HG03457 (cell line): ENCODE data around the gene ZC3H12A.
"Not testable (repeated sequence)": the region's sequence is repeated elsewhere in the genome, so short reads cannot be mapped to it uniquely, and the experiment has no call there.

Experiments used
- ATAC-seq: cut with Tn5 transposase; IDR thresholded peaks from one replicate; pipeline ENCODE4 v1.9.1; 2021; ENCODE audit warnings: moderate number of reproducible peaks; ENCODE audit not compliant: unreplicated experiment

Gene ZC3H12A

DNA sequence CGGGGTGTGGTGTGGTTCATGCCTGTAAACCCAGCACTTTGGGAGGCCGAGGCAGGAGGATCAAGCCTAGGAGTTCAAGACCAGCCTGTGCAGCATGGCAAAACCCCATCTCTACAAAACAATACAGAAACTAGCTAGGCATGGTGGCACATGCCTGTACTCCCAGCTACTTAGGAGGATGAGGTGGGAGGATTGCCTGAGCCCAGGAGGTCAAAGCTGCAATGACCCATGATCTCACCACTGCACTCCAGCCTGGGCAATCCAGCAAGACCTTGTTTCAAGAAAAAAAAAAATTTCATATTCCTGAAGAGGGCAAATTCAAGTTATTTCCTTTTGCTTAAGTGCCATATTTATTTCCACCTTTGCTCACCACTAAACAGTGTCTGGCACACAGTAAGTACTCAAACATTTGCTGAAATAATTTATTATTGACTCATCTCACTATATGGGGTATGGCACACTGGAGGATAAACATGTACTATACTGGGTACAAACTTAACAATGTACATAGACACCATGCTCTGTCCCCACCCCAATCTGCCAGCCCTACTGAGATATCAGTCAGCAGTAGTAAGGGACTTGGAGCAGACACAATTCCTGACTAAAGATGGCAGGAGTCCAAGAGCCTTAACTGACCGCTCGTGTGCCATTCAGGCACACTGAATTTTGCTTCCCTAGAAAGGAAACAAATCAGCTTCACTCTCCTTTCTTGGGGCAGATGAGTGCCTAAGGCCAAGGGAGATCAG, 24.7 kb downstream of the ZC3H12A start:
- ATAC-seq = no peak

DNA sequence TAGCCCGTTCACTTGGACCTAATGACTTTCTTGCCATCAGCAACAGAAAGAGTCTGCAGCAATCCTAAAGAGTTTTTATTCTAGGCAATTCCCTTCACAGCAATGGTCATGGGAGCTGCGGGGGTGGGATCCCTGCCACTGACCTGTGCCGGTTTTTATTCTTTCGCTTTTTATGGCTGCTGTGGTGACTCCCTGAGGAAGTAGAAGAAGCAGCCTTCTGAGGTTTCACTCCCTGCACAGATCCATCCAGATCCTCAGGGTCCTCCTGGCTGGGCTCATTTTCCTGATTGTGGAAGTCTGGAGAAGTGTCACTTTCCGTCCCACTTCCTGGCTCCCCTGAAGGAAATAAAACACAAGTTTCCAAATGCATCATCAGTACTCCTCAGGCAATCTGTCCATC, 27.3 kb downstream of the ZC3H12A start:
- ATAC-seq = no peak

GRCh38 chr1:37502104-37502503, 27.7 kb downstream of the ZC3H12A start:
- no peak for ATAC-seq

GRCh38 chr1:37502791-37503190, 28.4 kb downstream of the ZC3H12A start:
- ATAC-seq = not testable (repeated sequence)

- ATAC-seq = no peak
Measured at GRCh38 chr1:37506740-37507139, 32.4 kb downstream of the ZC3H12A start.

GRCh38 chr1:37509181-37509580, 34.8 kb downstream of the ZC3H12A start:
- ATAC-seq = no peak

DNA sequence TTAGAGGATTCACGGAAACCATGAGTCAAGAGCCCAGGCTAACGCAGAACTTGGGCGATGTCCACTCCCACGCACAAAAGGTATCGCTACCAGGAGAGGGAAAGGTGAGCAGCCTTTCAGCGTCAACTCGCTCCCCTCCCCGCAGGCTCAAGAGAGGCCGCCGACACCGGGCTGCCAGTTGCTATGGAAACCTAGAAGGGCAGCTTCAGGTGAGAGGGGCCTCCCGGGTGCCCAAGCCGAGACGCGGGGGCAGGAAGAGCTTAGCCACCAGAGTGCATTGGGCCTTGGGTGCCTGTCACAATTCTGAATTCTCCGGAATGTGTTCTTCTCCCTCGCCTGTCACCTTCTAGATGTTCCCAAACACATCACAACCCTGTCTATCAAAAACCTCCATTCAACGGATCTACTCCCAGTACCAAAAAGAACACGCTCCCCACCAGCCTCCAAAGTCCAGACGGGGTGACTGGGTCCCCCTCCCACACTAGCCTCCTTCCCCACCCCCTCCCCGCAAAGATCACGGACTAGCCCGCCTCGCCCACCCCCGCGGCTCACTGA, 39.5 kb downstream of the ZC3H12A start:
- ATAC-seq = no peak

DNA sequence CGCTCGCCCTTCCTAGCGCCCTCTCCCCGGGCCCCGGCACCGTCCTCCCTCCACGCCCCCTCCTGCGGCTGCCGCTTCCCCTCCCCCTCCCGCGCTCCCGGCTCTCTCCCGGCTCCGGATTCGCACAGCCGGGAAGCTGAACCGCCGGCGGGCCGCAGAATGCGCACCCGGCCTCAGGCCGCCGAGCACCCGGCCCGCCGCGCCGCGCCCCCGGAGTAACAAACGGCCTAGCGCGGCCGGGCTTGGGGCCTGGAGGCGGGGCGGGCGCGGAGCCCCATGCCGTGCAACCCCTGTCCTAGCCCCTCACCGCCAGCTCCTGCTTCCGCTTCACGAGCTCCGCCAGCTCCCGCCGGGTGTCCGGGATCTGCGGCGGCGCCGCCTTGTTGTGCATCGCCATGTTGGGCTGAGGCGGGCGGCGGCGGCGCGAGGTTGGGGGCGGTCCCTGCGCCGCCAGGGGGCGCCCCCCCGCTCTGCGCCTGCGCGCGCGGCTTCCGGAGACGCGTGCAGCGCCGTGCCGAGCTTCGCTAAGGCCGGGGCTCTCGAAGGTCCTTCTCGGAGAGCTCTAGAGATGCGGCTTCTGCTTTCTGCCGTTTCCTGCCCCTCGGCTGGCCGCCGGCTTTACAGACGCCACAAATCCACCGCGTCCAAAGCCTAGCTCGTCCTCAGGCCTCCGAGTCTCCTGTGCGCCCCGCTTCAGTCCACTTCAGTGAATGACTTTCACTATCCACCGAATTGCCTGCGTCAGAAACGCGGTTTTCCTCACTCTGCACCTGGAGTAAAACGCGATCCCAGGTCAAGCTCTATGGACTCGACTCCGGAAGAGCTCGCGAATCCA, 40.2 kb downstream of the ZC3H12A start, which contains the start of gene MEAF6:
TSS of gene MEAF6 (minus strand) at position 417 of the 835 bp plus-strand sequence. CDS start at position 397, 20 bp downstream.
- peak; percentile 60 for ATAC-seq

- ATAC-seq = no peak
Measured at GRCh38 chr1:37515185-37516034, 41.0 kb downstream of the ZC3H12A start.

DNA sequence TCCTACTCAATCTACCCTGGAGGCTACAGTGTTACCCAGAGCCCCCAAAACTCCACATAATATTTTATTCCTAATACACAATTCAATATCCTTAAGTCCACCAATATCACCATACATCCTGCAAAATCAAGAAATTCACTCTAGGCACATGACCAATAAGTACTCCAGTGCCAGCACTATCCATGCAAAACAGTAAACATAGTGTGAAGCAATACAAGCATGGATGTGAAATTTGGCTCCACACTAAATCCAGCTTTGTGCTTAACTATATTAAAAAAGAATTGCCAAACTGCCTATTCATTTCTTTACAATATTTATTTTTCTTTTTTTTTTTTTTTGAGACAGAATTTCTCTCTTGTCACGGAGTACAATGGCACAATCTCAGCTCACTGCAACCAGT, 43.2 kb downstream of the ZC3H12A start:
- ATAC-seq = no peak

- not testable (repeated sequence) for ATAC-seq
Measured at GRCh38 chr1:37518241-37518640, 43.9 kb downstream of the ZC3H12A start.

- ATAC-seq = not testable (repeated sequence)
Measured at GRCh38 chr1:37518929-37519328, 44.5 kb downstream of the ZC3H12A start.

DNA sequence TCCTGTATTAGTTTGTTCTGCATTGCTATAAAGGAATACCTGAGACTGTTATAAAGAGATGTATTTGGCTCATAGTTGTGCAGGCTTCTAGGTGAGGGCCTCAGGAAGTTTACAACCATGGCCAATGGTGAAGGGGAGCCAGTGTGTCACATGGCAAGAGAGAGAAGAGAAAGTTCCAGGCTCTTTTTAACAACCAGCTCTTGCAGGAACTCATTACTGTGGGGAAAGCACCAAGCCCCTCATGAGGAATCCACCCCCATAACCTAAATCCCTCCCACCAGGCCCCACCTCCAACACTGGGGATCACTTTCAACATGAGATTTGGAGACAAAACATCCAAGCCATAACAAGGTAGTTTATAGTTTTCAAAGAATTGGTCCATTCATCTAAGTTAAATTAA, 45.2 kb downstream of the ZC3H12A start:
- no peak for ATAC-seq

- not testable (repeated sequence) for ATAC-seq
Measured at GRCh38 chr1:37529888-37530287, 55.5 kb downstream of the ZC3H12A start.

GRCh38 chr1:37532418-37533156, 58.2 kb downstream of the ZC3H12A start:
- ATAC-seq = not testable (repeated sequence)

- ATAC-seq = no peak
Measured at GRCh38 chr1:37533317-37534093, 59.1 kb downstream of the ZC3H12A start.
